HL-60 (cell line): ENCODE measurements around the gene MRPL32.

ENCODE experiments used
- GABPA ChIP-seq: IDR thresholded peaks from 2 replicates; pipeline ENCODE4 v1.6.1; 2012; ENCODE audit warnings: low read depth
- REST ChIP-seq: IDR thresholded peaks from 2 replicates; pipeline ENCODE4 v1.6.1; 2012; ENCODE audit warnings: low read depth; ENCODE audit not compliant: insufficient replicate concordance
- TF ChIP-seq, protein P1 (sequence below): IDR thresholded peaks from one replicate; pipeline ENCODE4 v1.5.1; 2011; ENCODE audit warnings: low read length, control low read depth, inconsistent platforms; ENCODE audit not compliant: insufficient read depth

DNA sequence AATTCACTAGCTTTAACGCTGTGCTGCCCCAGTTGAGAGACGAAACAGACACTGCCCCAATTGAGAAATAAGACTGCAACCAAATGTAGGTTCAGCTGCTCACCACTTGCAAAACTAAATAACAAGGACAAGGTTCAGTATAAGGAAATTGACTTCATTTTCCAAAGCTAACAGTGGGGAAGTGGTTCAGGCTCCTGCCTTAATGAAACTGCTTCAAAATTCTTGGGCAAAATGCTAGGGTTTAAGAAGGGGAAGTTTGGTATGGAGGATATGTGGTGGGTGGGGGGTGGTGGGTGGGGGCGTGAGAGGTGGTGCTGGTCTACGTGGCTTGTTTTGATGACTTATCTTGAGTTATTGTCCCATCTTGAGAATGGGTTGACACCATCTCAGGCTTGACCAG lies 21.8 kb downstream of the MRPL32 start:
- TF ChIP-seq, protein P1, sequence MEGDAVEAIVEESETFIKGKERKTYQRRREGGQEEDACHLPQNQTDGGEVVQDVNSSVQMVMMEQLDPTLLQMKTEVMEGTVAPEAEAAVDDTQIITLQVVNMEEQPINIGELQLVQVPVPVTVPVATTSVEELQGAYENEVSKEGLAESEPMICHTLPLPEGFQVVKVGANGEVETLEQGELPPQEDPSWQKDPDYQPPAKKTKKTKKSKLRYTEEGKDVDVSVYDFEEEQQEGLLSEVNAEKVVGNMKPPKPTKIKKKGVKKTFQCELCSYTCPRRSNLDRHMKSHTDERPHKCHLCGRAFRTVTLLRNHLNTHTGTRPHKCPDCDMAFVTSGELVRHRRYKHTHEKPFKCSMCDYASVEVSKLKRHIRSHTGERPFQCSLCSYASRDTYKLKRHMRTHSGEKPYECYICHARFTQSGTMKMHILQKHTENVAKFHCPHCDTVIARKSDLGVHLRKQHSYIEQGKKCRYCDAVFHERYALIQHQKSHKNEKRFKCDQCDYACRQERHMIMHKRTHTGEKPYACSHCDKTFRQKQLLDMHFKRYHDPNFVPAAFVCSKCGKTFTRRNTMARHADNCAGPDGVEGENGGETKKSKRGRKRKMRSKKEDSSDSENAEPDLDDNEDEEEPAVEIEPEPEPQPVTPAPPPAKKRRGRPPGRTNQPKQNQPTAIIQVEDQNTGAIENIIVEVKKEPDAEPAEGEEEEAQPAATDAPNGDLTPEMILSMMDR, result no peak
- TF ChIP-seq GABPA (no peak), REST (no peak)
